Neutrophil (primary cell): ENCODE results near the gene ENO2.

Experiments
- H3K27ac ChIP-seq: fragments of 200-600 bp; sonication (generic); 2 replicates; pipeline ENCODE4 v1.5.1; 2016; ENCODE audit warnings: mild to moderate bottlenecking, moderate library complexity
- H3K27me3 ChIP-seq: fragments of 200-600 bp; sonication (generic); 2 replicates; pipeline ENCODE4 v1.6.0; 2016; ENCODE audit warnings: mild to moderate bottlenecking
- H3K36me3 ChIP-seq: fragments of 200-600 bp; sonication (generic); 2 replicates; pipeline ENCODE4 v1.5.1; 2017
- H3K4me1 ChIP-seq, 2 experiments: fragments of 200-600 bp in 1 of 2; sonication (generic) in 1 of 2; 1 replicate in 1 of 2; 2 replicates in 1 of 2; pipeline versions ENCODE4 v1.5.1 to v1.6.1; 2013 to 2016; ENCODE audit warnings: low read depth in 1 of 2, low read length in 1 of 2, mild to moderate bottlenecking in 1 of 2, moderate library complexity in 1 of 2; ENCODE audit not compliant: control insufficient read depth in 1 of 2, insufficient read depth in 1 of 2
- H3K4me3 ChIP-seq, 2 experiments: fragments of 200-600 bp in 1 of 2; sonication (generic) in 1 of 2; 1 replicate in 1 of 2; 2 replicates in 1 of 2; pipeline ENCODE4 v1.5.1; 2013 to 2016; ENCODE audit warnings: low read depth in 1 of 2, low read length in 1 of 2, mild to moderate bottlenecking in 1 of 2, moderate library complexity in 1 of 2
- H3K9me3 ChIP-seq: fragments of 200-600 bp; sonication (generic); 2 replicates; pipeline ENCODE4 v1.5.1; 2016
- TF ChIP-seq, protein P1 (sequence below): fragments of 200-600 bp; sonication (generic); IDR thresholded peaks from 2 replicates; pipeline ENCODE4 v1.5.1; 2016; ENCODE audit warnings: antibody characterized with exemption

ENO2 gene

DNA sequence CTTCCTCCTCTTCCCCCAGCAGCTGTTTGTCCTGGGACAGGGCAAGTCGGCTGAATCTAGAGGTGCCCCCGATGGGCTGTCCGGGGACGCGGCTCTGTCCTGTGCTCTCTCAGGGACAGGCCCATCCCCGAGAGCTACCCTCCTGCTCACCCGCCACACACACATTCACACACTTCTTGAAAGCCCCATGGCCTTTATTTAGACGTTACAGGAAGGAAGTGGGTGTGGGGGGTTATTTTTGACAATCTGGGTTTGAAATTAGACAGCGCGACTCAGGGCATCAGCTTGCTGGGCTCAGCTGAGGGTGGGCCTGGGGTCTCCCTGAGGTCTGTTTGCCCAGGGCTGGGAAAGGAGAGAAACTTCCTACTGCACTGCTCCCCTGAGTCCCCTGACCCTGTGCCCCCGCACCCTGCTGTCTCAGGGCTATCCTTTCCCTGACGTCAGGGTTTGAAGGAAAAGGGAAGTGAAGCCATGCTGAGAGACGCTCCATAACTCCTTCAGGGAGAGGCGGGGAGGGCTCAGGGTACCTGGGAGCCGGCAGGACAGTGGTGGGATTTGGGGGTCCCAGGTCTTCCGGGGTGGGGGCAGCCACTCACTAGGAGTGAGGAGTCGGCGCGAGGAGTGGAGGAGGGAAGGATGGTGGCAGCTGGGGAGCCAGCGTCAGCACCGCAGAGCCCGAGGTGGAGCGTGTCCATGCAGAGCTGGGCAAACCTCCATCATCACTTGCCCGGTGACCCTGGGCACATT, 44.9 kb downstream of the ENO2 start:
- H3K4me3 ChIP-seq: peak overlapping the region; percentile 53 to 88
- TF ChIP-seq, protein P1, sequence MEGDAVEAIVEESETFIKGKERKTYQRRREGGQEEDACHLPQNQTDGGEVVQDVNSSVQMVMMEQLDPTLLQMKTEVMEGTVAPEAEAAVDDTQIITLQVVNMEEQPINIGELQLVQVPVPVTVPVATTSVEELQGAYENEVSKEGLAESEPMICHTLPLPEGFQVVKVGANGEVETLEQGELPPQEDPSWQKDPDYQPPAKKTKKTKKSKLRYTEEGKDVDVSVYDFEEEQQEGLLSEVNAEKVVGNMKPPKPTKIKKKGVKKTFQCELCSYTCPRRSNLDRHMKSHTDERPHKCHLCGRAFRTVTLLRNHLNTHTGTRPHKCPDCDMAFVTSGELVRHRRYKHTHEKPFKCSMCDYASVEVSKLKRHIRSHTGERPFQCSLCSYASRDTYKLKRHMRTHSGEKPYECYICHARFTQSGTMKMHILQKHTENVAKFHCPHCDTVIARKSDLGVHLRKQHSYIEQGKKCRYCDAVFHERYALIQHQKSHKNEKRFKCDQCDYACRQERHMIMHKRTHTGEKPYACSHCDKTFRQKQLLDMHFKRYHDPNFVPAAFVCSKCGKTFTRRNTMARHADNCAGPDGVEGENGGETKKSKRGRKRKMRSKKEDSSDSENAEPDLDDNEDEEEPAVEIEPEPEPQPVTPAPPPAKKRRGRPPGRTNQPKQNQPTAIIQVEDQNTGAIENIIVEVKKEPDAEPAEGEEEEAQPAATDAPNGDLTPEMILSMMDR: peak; percentile 14
- H3K4me1 ChIP-seq: peaks cover 91 to 100% of the 10 kb centered on the region in 2 experiments
- peak overlapping the region; percentile 99 for H3K27ac ChIP-seq
- no peaks in the 10 kb centered on the region for H3K9me3 ChIP-seq
- H3K36me3 ChIP-seq: peaks cover 79% of the 10 kb centered on the region
- H3K27me3 ChIP-seq: no peaks in the 10 kb centered on the region

DNA sequence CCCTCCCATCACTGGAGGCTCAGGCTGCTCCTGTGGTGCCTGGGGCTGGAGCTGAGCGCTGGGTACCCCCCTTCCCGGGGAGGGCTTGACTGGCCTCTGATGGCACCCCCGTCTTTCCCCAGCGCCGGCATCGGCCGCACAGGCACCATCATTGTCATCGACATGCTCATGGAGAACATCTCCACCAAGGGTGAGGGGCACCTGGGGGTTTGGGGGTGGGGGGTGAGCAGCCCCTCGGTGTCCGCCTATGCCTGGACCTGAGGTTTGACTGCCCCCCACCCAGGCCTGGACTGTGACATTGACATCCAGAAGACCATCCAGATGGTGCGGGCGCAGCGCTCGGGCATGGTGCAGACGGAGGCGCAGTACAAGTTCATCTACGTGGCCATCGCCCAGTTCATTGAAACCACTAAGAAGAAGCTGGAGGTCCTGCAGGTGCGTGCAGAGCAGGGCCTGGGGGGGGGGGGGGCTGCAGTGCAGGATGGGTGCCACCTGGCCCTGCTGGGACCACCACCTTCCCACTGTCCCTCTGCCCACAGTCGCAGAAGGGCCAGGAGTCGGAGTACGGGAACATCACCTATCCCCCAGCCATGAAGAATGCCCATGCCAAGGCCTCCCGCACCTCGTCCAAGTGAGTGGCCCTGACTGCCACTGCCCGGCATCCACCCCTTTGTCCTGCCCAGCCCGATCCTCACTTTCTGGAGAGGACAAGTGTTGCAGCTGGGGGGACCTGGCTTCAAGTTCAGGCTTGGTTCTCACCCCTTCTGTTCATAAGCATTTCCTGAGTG, 45.6 kb downstream of the ENO2 start:
- no peaks in the 10 kb centered on the region for H3K9me3 ChIP-seq
- peak overlapping the region; percentile 99 for H3K27ac ChIP-seq
- peak overlapping the region; percentile 53 to 88 for H3K4me3 ChIP-seq
- H3K4me1 ChIP-seq: peaks cover 91 to 100% of the 10 kb centered on the region in 2 experiments
- peaks cover 71% of the 10 kb centered on the region for H3K36me3 ChIP-seq
- TF ChIP-seq, protein P1: no peak
- no peaks in the 10 kb centered on the region for H3K27me3 ChIP-seq

DNA sequence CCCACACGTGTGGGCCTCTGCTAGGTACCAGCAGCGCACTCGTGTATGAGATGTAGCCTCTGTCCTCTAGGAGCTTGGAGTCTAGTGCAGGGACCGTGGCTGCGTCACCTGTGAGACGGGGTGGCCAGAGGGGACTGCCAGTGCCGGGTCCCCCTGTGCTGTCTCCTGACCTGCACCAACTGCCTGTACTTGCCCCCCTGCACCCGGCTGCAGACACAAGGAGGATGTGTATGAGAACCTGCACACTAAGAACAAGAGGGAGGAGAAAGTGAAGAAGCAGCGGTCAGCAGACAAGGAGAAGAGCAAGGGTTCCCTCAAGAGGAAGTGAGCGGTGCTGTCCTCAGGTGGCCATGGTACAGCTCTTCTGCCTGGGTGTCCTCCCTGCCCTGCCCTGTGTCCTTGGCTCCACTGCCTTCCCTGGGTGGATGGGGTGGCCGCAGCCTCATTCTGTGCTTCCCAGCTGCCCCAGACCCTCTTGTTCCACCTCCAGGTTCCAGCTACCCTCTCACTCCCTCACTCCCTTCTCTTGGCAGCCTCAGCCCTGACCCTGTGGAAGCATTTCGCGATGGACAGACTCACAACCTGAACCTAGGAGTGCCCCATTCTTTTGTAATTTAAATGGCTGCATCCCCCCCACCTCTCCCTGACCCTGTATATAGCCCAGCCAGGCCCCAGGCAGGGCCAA, 46.4 kb downstream of the ENO2 start:
- no peaks in the 10 kb centered on the region for H3K9me3 ChIP-seq
- H3K4me3 ChIP-seq: peak overlapping the region in 1 of 2 experiments; percentile 88
- H3K4me1 ChIP-seq: peaks cover 89 to 97% of the 10 kb centered on the region in 2 experiments
- H3K27me3 ChIP-seq: no peaks in the 10 kb centered on the region
- peak overlapping the region; percentile 99 for H3K27ac ChIP-seq
- peaks cover 70% of the 10 kb centered on the region for H3K36me3 ChIP-seq
- TF ChIP-seq, protein P1: peak; percentile 63

DNA sequence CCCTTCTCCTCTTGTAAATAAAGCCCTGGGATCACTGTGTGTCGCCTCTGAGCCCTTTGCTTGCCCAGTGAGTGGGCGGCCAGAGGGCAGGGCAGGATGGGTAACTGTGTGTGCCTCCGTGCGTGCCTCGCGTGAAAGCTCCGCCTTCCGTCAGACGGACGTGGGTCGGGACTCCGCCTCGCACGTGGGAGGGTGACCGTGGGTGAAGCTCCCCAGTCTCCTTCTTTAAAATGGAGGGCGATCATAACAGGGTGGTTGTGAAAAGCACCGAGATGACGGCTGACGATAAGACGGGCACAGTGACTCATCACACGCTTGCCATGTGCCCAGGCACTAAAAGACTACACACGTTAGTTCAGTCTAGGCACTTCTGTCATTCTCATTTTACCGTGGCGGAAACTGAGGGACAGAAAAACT, 46.9 kb downstream of the ENO2 start:
- TF ChIP-seq, protein P1: no peak
- Histone ChIP-seq H3K27me3 (no peaks in the 10 kb centered on the region), H3K4me3 (peak overlapping the region in 1 of 2 experiments; percentile 88), H3K36me3 (peaks cover 70% of the 10 kb centered on the region), H3K27ac (peak overlapping the region; percentile 99), H3K9me3 (no peaks in the 10 kb centered on the region), H3K4me1 (peaks cover 83 to 92% of the 10 kb centered on the region in 2 experiments)

DNA sequence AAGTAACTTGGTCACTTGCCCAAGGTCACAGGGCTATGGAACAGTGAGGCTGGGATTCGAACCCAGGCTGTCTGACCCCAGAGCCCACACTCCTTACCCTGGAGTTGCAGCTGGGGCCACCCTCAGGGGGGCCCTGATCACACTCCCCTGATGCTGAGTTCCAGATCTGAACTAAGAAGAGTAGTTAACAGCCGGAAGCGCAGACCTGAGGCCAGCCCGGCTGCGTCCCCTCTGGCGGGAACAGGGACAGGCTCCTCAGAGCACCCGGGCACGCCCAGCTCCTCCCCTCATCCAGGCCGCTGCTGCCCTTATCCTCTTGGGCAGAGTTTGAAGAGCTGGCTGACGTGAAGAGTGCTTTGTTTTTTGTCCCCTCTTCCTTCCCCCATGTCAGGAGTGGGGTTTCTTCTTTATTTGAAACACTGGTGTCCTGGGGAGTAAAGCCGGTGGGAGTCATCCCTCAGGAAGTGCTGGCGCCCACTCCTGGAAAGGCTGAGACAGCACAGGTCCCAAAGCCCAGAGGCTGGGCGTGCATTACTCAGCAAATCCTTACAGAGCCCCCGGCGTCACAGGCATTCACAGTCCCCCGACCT, 47.4 kb downstream of the ENO2 start:
- TF ChIP-seq, protein P1: peak; percentile 16
- peak overlapping the region in 1 of 2 experiments; percentile 88 for H3K4me3 ChIP-seq
- H3K27me3 ChIP-seq: no peaks in the 10 kb centered on the region
- H3K9me3 ChIP-seq: no peaks in the 10 kb centered on the region
- peak overlapping the region; percentile 99 for H3K27ac ChIP-seq
- peaks cover 70% of the 10 kb centered on the region for H3K36me3 ChIP-seq
- peaks cover 78 to 87% of the 10 kb centered on the region in 2 experiments for H3K4me1 ChIP-seq
